WTC11 (cell line): ENCODE data around the gene PHLDA3. TPM values are rescaled to one million over a fixed set of nuclear protein-coding genes. Genes with fewer than 3 reads are reported as not detected.

Source experiments
- ATAC-seq: fragments of 200-7000 bp; cut with Tn5 transposase; 2 replicates; pipeline ENCODE4 v1.10.0; 2021; ENCODE audit warnings: mild to moderate bottlenecking, moderate library complexity
- CTCF ChIA-PET: fragments of 300-600 bp; sonication (Branson Sonifier 250); formaldehyde crosslinking; loops from one replicate; lab custom pipeline; 2021; ENCODE audit warnings: antibody characterized with exemption; lab: Charles Lee
- POLR2A ChIA-PET: fragments of 350-600 bp; sonication (Branson Sonifier 250); formaldehyde crosslinking; loops from one replicate; lab custom pipeline; 2021; ENCODE audit warnings: antibody characterized with exemption; lab: Charles Lee
- DNase-seq: peaks from one replicate; pipeline ENCODE4 v3.0.0; 2021; ENCODE audit warnings: low spot score
- H3K27ac Mint-ChIP-seq: 2 replicates; pipeline ENCODE4 v1.8.0; 2021; ENCODE audit warnings: mixed read lengths
- H3K27me3 Mint-ChIP-seq: 2 replicates; pipeline ENCODE4 v1.8.0; 2021; ENCODE audit warnings: low read depth, mild to moderate bottlenecking, moderate library complexity, mixed read lengths
- H3K36me3 Mint-ChIP-seq: 2 replicates; pipeline ENCODE4 v1.8.0; 2021; ENCODE audit warnings: mixed read lengths
- H3K4me1 Mint-ChIP-seq: 2 replicates; pipeline ENCODE4 v1.8.0; 2022; ENCODE audit warnings: mixed read lengths
- H3K4me3 Mint-ChIP-seq: 2 replicates; pipeline ENCODE4 v1.8.0; 2021; ENCODE audit warnings: mild to moderate bottlenecking, moderate library complexity, mixed read lengths
- H3K9me3 Mint-ChIP-seq: 2 replicates; pipeline ENCODE4 v1.8.0; 2021; ENCODE audit warnings: mixed read lengths
- ATF1 ChIP-seq: sonication (generic); formaldehyde crosslinking; IDR thresholded peaks from 2 replicates; pipeline ENCODE4 v1.8.1; 2023; ENCODE audit warnings: mild to moderate bottlenecking, moderate library complexity, missing genetic modification reagents
- CREB1 ChIP-seq: sonication (generic); formaldehyde crosslinking; IDR thresholded peaks from 2 replicates; pipeline ENCODE4 v1.8.0; 2023; ENCODE audit warnings: mild to moderate bottlenecking, missing genetic modification reagents
- CTCF ChIP-seq: fragments of 200-600 bp; IDR thresholded peaks from 2 replicates; pipeline ENCODE4 v1.8.0; 2022; ENCODE audit warnings: antibody characterized with exemption
- E2F1 ChIP-seq: sonication (generic); formaldehyde crosslinking; IDR thresholded peaks from 2 replicates; pipeline ENCODE4 v1.8.0; 2022; ENCODE audit warnings: mild to moderate bottlenecking, missing genetic modification reagents
- E2F4 ChIP-seq: sonication (generic); formaldehyde crosslinking; IDR thresholded peaks from 2 replicates; pipeline ENCODE4 v1.8.1; 2022; ENCODE audit warnings: low read depth, mild to moderate bottlenecking, moderate library complexity, missing genetic modification reagents, borderline replicate concordance
- ETV6 ChIP-seq: sonication (generic); formaldehyde crosslinking; IDR thresholded peaks from 2 replicates; pipeline ENCODE4 v1.8.1; 2022; ENCODE audit warnings: mild to moderate bottlenecking, missing genetic modification reagents
- FOXK1 ChIP-seq: sonication (generic); formaldehyde crosslinking; IDR thresholded peaks from 2 replicates; pipeline ENCODE4 v1.8.0; 2022; ENCODE audit warnings: mild to moderate bottlenecking, moderate library complexity, missing genetic modification reagents
- FOXP4 ChIP-seq: sonication (generic); formaldehyde crosslinking; IDR thresholded peaks from 2 replicates; pipeline ENCODE4 v1.8.0; 2022; ENCODE audit warnings: mild to moderate bottlenecking, missing genetic modification reagents
- GTF2I ChIP-seq: fragments of 250-450 bp; sonication (Bioruptor Pico); conservative IDR thresholded peaks from 2 replicates; pipeline ENCODE4 v1.4.0; 2021; ENCODE audit warnings: mild to moderate bottlenecking
- IRF1 ChIP-seq: sonication (generic); formaldehyde crosslinking; IDR thresholded peaks from 2 replicates; pipeline ENCODE4 v1.8.0; 2023; ENCODE audit warnings: missing genetic modification reagents
- IRF2 ChIP-seq: sonication (generic); formaldehyde crosslinking; IDR thresholded peaks from 2 replicates; pipeline ENCODE4 v1.8.0; 2022; ENCODE audit warnings: low read depth, missing genetic modification reagents, borderline replicate concordance
- MAX ChIP-seq: sonication (generic); formaldehyde crosslinking; IDR thresholded peaks from 2 replicates; pipeline ENCODE4 v1.8.0; 2022; ENCODE audit warnings: mild to moderate bottlenecking, missing genetic modification reagents
- PRRX2 ChIP-seq: fragments of 250-450 bp; sonication (Bioruptor Pico); IDR thresholded peaks from 2 replicates; pipeline ENCODE4 v1.8.0; 2021; ENCODE audit warnings: mild to moderate bottlenecking
- SMAD4 ChIP-seq: sonication (generic); formaldehyde crosslinking; IDR thresholded peaks from 2 replicates; pipeline ENCODE4 v1.8.0; 2022; ENCODE audit warnings: mild to moderate bottlenecking, missing genetic modification reagents
- SP1 ChIP-seq: sonication (generic); formaldehyde crosslinking; conservative IDR thresholded peaks from 2 replicates; pipeline ENCODE4 v1.8.1; 2022; ENCODE audit warnings: missing genetic modification reagents
- TP53 ChIP-seq: sonication (generic); formaldehyde crosslinking; IDR thresholded peaks from 2 replicates; pipeline ENCODE4 v1.8.1; 2023; ENCODE audit warnings: mild to moderate bottlenecking, missing genetic modification reagents
- USF1 ChIP-seq: sonication (generic); formaldehyde crosslinking; IDR thresholded peaks from 2 replicates; pipeline ENCODE4 v1.8.0; 2022; ENCODE audit warnings: mild to moderate bottlenecking, missing genetic modification reagents
- USF2 ChIP-seq: sonication (generic); formaldehyde crosslinking; IDR thresholded peaks from 2 replicates; pipeline ENCODE4 v1.8.1; 2023; ENCODE audit warnings: mild to moderate bottlenecking, missing genetic modification reagents, moderate library complexity
- ZBTB43 ChIP-seq: sonication (generic); formaldehyde crosslinking; IDR thresholded peaks from 2 replicates; pipeline ENCODE4 v1.8.1; 2023; ENCODE audit warnings: mild to moderate bottlenecking, missing genetic modification reagents
- ZNF232 ChIP-seq: sonication (generic); formaldehyde crosslinking; IDR thresholded peaks from 2 replicates; pipeline ENCODE4 v1.8.0; 2022; ENCODE audit warnings: mild to moderate bottlenecking, missing genetic modification reagents
- ZNF281 ChIP-seq: sonication (generic); formaldehyde crosslinking; IDR thresholded peaks from 2 replicates; pipeline ENCODE4 v1.8.0; 2023; ENCODE audit warnings: mild to moderate bottlenecking, missing genetic modification reagents
- ZNF396 ChIP-seq: fragments of 250-450 bp; sonication (Bioruptor Pico); IDR thresholded peaks from 2 replicates; pipeline ENCODE4 v1.8.0; 2021; ENCODE audit warnings: mild to moderate bottlenecking, moderate library complexity, borderline replicate concordance
- total RNA-seq: library from RNA; stranded (reverse); gene quantifications from 3 replicates; pipeline ENCODE4 v1.2.3, GENCODE V29; 2021

PHLDA3 gene
- total RNA-seq, 1 experiment from 2014 or later = 95.1 TPM

GRCh38 chr1:201424146-201424545, 44.8 kb downstream of the PHLDA3 start:
- no peaks in the 10 kb centered on the region for H3K36me3 Mint-ChIP-seq
- H3K9me3 Mint-ChIP-seq = peaks cover 4% of the 10 kb centered on the region
- CTCF ChIA-PET = interaction anchor here (3.2 kb wide), 1 partner anchor 12 kb away, joined by 26 read pairs; no protein-coding TSS in a partner anchor
- H3K4me3 Mint-ChIP-seq = no peak overlapping the region
- DNase-seq (no peak), ATAC-seq (no peak)
- H3K27me3 Mint-ChIP-seq = no peaks in the 10 kb centered on the region
- TF ChIP-seq USF2 (no peak), ZNF281 (no peak), TP53 (no peak), ZNF232 (CRISPR knock-in tag) (no peak), CREB1 (CRISPR knock-in tag) (no peak), SMAD4 (no peak), CTCF (no peak), E2F1 (no peak), E2F4 (CRISPR knock-in tag) (no peak), USF1 (CRISPR knock-in tag) (no peak), PRRX2 (CRISPR knock-in tag) (no peak), SP1 (CRISPR knock-in tag) (no peak)
- H3K4me1 Mint-ChIP-seq = peaks cover 9% of the 10 kb centered on the region
- no peak overlapping the region for H3K27ac Mint-ChIP-seq
- POLR2A ChIA-PET = no interaction called here

GRCh38 chr1:201423655-201424054, 45.3 kb downstream of the PHLDA3 start:
- no peaks in the 10 kb centered on the region for H3K27me3 Mint-ChIP-seq
- CTCF ChIA-PET = no interaction called here
- TF ChIP-seq ETV6 (CRISPR knock-in tag) (no peak), E2F4 (CRISPR knock-in tag) (no peak), CREB1 (CRISPR knock-in tag) (no peak), ZBTB43 (CRISPR knock-in tag) (no peak), ZNF396 (CRISPR knock-in tag) (no peak), FOXP4 (CRISPR knock-in tag) (no peak), IRF2 (no peak), FOXK1 (CRISPR knock-in tag) (no peak), IRF1 (CRISPR knock-in tag) (no peak), GTF2I (CRISPR knock-in tag) (no peak), ATF1 (CRISPR knock-in tag) (no peak), MAX (CRISPR knock-in tag) (no peak)

More at GRCh38 chr1:201423655-201424054, 45.3 kb downstream of the PHLDA3 start:
- POLR2A ChIA-PET = no interaction called here
- DNase-seq (no peak), ATAC-seq (no peak)
- H3K9me3 Mint-ChIP-seq = peaks cover 4% of the 10 kb centered on the region
- peaks cover 9% of the 10 kb centered on the region for H3K4me1 Mint-ChIP-seq
- no peak overlapping the region for H3K27ac Mint-ChIP-seq
- no peak overlapping the region for H3K4me3 Mint-ChIP-seq
- H3K36me3 Mint-ChIP-seq = no peaks in the 10 kb centered on the region
